Stimulated activated CD4-positive, alpha-beta T cell treated with anti-CD3 and anti-CD28 coated beads, Interleukin-1b, Interleukin-23, amount 100 ng/mL, for 4 hours (primary cell): ENCODE measurements around the gene UFC1.

Source experiments
- DNase-seq, 2 donors: peaks; one replicate each; pipeline ENCODE4 v3.0.0-alpha.2; 2020; ENCODE audit warnings: low read depth in 2 of 2

Gene UFC1

DNA sequence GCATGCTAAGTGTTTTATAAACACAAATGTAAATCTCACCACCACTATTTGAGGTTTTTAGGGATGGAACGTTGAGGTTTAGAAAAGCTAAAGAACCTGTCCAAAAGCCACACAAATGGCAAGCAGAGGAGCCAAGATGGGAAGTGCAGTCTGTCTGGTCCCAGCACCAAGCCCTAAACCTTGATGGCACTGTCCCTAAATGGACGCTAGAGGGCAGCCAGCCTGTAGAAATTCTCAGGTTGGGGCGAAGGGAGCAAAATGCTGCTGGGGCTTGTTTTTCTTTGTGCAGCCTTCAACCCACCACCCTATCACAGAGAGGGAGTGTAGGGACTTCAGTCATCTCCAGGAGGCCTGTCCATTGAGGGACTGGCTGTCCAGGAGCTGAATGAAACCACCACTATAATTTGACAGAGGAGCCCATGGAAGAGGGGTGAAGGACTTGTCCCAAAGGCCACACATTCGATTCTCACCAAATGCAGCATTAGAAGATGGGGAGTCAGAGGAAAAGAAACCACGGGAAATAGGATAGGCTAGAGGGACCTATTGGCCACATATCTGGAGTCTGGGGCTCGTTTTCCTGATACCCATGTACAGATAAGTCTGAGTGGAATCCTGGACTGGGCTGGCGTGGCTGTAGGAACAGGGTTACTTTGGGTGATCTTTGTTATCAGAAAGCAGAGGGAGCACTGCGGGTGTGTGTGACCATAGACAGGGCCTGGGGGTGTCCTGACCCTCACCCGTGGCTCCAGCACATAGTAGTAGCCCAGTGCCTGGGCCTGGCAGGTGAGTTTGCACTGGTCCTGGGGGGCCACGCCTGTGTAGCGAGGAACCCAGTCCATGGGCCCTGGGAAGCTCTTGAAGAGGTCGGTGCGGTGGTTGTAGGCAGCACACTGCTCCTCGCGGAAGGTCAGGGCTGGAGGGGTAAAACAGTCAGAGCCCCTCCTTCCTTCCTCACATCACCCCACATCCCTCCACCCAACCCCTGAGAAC, 39.0 kb downstream of the UFC1 start:
- peak; percentile 29 to 52 for DNase-seq

DNA sequence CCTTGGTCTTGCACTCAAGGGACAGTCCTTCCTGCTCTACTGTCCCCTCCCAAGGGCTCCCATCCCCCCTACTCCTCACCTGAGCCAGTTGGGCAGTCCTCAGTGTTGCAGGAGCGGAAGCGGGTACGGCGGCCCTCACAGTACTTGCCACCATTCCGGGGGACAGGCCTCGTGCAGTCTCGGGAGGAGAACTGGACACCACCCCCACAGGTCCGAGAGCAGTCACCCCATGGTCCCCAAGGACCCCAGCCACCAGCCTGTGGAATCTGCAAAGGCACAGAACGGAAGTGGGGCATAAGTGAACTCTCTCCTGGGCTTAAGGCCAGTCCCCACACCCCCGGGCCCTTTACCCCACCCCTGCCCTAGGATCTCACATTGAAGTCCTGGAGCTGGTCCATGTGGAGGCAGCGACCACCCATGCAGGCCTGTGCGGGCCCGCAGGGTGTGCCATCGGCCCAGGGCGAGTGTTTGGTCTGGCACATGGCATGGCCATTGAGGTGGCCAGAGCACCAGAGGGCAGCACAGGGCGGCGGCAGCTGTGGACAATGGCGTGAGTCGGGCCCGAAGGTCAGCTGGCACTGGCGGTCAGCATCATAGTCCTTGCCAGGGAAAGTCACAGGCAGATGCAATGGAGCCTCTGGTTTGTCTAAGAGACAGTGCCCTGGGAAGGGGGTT, 39.9 kb downstream of the UFC1 start:
- DNase-seq, result no peak

DNA sequence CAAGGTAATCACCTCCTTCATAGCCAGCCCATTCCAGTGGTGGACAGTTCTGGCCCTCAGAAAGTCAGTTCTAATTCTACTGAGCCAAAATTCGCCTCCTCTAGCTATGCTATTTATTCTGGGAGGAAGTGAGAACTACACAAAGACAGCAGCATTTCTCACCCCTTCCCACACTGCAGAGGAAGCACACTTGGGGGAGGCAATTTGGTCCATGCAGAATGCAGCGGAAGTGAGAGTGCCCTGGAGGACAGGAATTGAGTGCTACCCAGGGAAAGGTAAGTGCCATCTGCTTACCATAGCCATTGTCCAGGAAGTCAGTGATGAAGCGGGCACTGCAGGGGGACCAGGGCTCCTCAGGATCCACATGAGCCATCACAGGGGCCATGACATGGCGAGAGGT, 41.4 kb downstream of the UFC1 start:
- DNase-seq, result no peak

DNA sequence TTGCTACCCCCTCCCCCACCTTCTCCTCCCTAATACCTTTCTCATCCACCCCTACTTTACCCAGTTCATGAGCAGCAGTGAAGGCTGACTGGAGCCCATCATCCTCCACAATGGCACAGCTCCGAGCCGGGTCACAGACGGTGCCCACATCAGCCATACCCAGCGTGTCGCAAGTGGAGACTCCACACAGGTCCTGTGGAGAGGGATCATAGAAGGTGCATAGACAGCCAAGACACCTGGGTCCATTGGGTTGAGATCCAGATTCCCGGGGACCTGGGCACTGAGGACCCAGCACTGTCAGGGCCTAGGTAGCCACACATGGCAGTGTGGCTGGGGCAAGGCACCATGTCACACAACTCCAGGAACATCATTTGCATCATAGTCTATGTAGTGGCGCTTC, 42.3 kb downstream of the UFC1 start:
- no peak for DNase-seq

DNA sequence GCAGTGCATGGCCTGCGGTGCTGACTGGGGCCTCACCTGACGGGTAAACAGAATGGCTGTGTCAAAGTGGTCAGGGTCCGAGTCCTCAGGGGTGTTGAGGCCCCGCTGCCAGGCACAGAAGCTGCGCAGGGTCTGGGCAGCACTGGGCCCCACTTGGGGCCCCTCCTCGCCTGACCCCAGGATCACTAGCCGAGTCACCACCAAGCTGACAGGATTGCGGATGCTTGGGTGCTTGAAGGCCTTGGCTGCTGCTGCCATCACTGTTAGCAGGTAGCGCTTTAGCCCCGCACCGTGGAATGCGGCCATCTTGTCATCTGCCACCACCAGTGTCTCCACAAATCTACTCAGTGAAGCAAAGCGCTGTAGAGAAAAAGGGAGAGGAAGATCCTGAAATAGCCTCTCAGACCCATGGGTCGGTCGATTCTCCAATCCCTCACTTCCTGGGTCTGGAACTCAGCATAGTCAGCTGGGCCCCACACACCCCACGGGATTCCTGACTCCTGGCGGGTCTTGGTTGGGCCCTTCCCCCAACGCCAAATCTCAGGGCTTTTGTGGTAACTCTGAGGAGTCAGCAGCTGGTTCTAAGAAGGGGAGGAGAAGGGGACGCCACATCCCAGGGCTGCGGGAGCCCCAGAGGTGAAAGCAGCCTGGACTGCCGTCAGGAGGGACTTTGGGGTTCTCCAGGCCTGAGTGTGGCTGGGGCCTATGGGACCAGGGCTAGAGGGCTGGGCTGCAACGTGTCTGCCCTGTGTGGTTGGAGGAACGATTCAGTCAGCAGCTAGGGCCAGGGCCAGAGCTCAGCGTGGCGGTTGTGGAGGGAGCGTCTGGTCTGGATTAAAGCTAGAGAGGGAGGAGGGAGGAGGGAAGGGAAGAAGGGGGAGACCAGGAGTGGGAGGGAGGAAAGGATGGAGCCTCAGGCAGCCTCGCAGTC, 43.0 kb downstream of the UFC1 start:
- DNase-seq, result no peak

DNA sequence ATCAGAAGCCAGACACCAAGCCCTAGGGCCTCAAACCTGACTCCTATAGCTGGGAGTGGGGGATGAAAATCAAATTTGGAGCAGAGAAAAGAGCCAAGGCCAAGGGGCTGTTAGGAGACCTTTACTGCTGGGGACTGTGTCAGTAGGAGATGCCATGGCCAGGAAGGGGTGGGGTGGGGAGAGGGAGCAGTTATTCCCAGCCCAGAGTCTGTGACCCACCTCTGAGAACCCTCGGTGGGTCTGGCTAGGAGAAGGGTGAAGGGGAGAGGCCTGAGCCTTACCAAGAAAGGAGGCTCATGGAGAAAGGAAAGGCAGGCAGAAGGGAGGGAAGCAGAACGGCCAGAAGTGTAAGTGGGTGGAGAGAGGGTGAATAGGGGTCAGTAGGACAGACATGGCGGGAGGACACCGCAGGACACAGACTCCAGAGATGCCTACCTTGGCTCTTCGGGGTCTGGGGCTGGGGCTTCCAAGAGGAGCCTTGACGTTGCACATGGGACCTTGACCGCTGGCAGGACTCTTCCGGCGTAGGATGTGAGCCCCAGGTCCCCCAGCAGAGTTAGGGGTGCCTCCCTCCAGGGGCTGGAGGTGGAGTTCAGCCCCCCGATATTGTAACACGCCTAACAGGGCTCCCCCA, 43.9 kb downstream of the UFC1 start:
- DNase-seq, result no peak

DNA sequence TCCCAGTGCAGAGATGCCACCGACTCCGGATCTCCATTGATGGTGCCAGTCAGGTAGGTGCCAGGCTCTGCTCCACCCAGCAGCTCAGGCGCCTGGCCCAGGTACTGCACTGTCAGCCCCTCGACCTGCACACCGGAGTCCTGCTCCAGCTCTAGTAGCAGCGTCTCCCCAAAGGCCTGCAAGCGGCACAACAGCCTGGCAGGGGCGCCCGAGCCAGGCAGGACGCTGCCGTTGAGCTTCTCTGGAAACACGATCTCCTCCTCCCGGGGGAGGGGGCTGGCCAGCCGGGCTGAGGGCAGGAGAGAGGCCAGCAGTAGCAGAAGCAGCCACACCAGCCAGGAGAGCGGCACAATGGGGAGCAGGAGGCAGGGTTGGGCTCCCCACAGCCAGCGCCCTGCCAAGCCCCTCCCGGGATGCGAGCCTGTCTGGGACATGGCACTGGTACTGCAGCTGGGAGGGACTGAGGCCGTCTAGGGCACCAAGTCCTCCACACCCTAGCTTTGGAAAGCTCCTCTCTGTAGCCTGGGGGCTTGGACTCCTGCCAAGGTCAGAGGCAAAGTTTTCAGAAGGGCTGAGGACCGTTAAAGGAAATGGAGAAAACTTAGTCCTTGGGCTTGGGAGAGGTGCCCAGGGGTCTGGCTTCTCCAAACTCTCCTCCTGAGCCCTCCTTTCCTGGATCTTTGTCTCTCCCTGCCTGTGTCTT, 44.6 kb downstream of the UFC1 start:
- DNase-seq, result no peak

DNA sequence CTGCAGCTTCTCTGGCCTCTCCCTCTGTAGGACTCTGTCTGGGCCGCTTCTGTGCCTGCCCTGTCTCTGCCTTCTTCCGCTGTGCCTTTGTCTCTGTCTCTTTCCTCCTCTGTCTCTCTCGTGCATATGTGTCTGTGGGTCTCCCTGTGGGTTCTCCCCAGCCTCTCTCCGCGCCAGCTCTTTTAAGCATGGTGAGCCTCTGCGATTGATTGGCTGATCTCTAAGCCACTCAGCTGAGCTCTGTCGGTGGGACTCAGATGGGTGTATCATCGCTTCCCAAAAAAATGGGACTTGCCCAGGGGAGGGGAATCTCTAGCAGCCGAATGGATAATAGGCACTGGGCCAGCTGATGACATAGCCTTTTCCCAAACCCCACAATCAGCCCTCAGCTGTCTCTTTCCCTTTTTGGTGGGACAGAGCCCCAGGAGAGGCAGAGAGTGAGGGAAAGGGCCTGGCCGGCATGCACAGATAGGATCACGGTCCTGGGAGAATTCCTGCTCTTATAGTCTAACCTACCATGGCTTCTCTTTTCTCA, 45.2 kb downstream of the UFC1 start, which contains the start of gene ADAMTS4:
Gene ADAMTS4 (minus strand): TSS at position 158 of the 535 bp plus-strand sequence. CDS start 427 bp downstream, outside the sequence.
- DNase-seq, result no peak

DNA sequence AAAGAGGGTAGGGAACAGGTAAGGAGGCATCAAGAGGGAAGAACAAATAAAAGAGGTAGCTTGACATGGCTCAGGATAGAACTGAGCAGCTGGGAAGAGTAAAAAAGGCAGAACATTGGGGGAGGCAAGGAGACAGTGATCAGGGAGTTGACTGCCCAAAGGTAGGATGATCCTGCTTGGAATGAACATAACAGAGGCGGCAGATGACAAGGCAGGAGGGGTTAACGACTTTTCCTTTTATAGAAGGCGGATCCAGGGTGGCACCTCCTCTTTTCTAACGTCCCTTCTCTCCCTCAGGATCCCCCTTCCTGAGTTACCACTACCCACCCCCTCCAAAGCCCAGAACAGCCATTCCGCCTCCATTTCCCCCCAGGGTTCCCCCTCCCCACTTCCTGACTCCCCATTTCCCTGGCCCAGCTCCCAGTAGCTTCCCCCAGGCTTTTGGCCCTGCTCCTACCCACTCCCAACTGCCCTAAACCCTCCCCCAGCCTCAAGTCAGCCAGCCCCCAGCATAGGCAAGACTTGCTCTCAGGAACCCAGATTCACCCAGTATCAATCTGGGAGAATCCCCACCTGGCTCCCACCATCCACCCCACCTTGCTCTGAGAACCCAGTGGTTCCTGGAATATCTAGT, 45.8 kb downstream of the UFC1 start:
- DNase-seq, result no peak

DNA sequence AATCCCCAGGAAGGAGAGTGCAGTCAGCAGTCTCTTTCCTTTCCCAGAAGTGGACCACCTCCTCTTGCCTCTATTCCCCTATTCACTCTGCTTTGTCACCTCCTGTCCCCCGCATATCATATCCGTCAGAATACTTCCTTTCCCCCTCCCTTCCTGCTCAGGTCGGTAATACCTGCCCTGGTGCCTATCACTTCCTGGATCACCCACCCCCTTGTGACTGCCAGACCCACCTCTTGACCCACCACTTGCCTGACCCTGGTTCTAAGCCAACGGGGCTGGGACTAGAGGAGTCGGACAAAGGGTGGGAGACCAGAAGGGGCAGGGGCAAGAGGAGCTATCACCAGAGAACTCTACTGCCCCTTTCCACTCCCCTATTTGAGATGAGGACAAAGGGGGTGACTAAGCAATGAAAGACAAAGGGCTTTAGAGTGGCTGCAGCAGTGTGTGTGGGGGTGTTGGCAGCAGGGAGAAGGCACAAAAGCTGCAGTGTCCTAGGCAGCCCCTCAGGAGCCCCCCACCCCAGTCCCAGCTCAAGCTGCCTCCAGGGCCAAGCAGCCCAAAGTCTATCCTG, 46.7 kb downstream of the UFC1 start:
- no peak for DNase-seq

DNA sequence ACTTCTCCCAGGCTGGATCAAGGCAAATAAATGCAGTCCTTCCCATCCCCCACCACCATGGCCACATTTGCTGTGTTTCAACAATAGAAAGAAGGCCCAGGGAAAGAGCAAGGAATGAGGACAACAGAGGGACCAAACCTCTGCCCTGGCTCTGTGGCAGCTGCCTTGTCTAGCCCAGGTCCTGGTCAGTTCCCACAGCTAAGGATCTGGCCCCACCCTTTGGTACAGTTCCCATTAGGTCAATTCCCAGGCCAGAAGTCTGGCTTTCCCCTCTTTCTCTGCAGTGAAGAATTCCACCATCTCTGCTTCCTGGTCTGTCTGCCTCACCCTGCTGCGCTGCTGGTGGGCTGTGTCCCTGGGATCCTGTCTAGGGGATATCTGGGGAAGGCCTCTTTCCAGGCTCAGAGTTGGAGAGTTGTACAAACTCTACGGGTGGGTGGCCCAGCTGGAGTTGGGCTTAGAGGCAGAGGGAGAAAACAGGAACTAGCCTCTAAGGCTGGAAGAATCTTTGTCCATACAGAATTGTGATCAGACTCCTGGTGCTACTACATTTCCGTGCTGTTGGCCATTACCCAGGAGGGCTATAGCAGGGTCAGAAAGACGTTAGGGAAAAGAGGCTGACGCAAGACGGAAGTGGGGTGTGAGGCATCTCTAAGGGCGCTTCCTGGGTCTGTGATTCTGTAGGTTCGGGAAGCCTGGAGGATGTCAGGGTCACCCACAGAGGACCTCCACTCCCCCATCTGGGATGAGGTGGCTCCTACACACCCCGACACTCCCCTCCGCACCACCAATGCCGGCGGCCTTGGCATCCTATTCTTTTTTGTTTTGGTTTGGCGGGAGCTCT, 47.4 kb downstream of the UFC1 start:
- DNase-seq, result no peak

DNA sequence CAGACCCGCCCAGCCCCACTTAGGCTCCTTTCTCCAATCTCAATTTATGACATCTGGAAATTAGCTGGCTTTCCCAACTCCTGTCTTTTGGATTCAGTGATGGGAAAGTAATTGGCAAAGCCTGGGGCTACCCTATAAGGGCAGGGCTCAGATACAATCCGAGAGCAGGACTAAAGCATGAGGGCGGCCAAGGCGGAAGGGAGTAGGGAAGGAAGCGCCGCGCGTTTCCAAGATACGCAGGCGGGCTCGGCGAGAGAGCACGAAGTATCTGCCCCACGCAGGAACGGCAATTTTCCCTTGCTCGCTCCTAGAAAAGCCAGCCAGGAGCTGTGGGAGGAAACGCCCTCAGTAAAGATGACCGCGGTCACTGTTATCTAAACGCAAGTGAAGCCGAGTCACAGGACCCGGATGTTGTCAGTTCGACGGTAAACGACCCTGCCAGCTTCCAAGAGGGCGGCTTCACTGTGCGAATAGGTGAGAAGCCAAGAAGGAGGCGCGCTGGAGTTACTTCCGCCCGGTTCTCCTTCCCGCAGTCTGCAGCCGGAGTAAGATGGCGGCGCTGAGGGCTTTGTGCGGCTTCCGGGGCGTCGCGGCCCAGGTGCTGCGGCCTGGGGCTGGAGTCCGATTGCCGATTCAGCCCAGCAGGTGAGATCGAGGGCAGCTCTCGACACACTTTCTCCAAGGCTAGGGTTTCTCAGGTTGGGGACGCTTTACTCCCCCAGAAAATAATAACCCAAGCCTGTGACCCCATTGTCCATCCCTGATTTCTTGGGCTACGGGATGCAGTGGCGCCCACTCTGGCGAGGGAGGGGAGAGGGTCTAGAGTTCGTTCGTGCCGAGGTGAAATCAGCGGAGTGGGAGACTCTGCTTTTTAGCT, 48.3 kb downstream of the UFC1 start, which contains the start of gene NDUFS2:
Gene NDUFS2 (plus strand): TSS at position 532 of the 877 bp plus-strand sequence. CDS start 19 bp downstream, at position 551.
- DNase-seq, result peak; percentile 82 to 90

DNA sequence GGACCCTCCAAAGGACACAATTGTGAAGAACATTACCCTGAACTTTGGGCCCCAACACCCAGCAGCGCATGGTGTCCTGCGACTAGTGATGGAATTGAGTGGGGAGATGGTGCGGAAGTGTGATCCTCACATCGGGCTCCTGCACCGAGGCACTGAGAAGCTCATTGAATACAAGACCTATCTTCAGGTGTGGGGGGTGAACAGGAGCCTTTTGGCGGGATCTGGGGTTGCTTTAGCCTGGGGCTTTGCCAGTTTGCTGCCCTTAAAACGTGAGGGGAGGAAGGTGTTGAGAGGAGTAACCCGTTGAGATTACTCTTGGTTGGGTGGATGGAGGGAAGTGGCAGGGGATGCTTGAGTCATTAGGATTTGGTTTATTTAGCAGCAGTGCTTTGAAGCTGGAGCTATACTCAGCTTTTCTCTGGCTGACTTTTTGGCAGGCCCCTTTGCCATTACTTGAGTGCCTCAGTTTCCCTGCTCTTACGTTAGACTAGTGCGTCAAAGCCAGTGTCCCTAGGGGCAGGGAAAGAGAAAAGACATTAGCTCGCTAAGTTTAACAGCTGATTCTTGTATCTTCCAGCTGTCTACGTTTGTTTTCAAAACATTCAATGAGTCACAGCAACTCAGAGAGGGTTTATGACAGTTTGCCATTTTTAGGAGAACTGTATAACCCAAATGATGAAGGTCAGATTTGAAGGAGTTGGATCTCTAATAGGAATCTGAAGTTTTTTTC, 52.8 kb downstream of the UFC1 start:
- no peak for DNase-seq

DNA sequence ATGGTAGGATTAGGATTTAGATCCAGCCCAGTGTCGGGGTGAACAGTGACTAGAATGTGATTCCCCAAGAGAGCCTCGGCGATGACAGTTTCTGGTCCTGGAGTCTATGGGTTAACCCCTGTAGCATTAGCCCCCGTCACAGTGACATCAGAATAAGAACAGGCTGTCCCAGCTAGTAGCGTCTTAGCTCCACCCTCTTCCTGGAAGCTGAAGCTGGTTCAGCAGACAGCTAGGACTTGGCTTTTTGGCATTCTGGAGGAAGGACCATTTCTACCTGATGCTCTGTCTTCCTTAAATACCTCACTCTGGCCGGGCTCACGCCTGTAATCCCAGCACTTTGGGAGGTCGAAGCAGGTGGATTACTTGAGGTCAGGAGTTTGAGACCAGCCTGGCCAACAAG, 53.4 kb downstream of the UFC1 start:
- no peak for DNase-seq
